ENCODE measurements around the gene HSPB9. TPM values are rescaled to one million over a fixed set of nuclear protein-coding genes. Genes with fewer than 3 reads are reported as not detected.

The HSPB9 gene
- total and polyA plus RNA-seq, 5 donors from 2014 or later: 0.08 to 0.28 TPM; not detected in 3

DNA sequence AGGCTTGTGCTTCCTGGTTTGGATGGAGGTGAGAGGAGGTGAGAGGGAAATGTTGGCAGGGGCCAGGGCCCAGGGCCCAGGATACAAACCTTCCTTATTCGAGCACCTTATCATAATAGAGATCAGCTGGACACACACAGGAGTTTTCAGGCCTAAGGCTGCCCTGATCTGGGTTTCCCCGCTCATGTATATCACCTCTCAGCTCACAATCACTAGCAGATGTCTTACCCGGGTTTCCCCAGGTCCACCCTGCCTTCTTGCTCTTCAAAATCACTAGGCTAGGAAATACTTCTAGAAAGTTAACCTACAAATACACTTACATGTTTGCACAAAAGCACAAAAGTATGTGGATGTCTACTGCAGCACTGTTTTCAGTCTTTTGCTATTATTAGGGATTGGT is 4.2 kb downstream of the HSPB9 start:
- H3K27ac Mint-ChIP-seq: peak overlapping the region in 1 of 3 donors; percentile 40
- H3K36me3 ChIP-seq (ENCODE audit: control insufficient read depth, insufficient read depth, low read length): peaks cover 69% of the 10 kb centered on the region
- DNase-seq: no peak

DNA sequence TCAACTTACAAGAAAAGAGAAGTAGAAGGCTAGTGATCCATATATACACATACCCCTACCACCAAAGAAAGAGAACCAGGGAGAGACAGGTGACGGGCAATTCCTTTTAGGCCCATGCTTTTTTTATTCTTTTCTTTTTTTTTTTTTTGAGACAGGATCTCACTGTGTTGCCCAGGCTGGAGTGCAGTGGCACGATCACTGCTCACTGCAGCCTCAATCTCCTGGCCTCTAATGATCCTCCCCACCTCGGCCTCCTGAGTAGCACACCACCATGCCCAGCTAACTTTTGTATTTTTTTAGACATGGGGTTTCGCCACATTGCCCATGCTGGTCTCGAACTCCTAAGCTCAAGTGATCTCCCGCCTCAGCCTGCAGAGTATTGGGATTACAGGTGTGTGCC is 4.8 kb downstream of the HSPB9 start:
- H3K9me3 ChIP-seq (ENCODE audit: control insufficient read depth in 2 of 2, low read length in 2 of 2): no peaks in the 10 kb centered on the region
- no peaks in the 10 kb centered on the region for H3K9me3 Mint-ChIP-seq
- H3K27me3 Mint-ChIP-seq: no peaks in the 10 kb centered on the region
- no peak for DNase-seq
- H3K27ac ChIP-seq (ENCODE audit: insufficient read depth, low read length, poor library complexity, severe bottlenecking): no peak overlapping the region
- H3K27me3 ChIP-seq (ENCODE audit: control insufficient read depth, insufficient read depth, low read length): no peaks in the 10 kb centered on the region
- ATAC-seq (ENCODE audit: low read depth in 2 of 2): no peak
- peaks cover 41% of the 10 kb centered on the region for H3K36me3 Mint-ChIP-seq
- peaks cover 69% of the 10 kb centered on the region for H3K36me3 ChIP-seq (ENCODE audit: control insufficient read depth, insufficient read depth, low read length)
- H3K4me1 Mint-ChIP-seq: peaks cover 2 to 20% (median 13%) of the 10 kb centered on the region in 4 donors
- H3K4me3 Mint-ChIP-seq: peak overlapping the region in 1 of 4 donors; percentile 17
- H3K4me3 ChIP-seq (ENCODE audit: low read depth, low read length): no peak overlapping the region
- peaks cover 7% of the 10 kb centered on the region for H3K4me1 ChIP-seq (ENCODE audit: control insufficient read depth, insufficient read depth, low read length, poor library complexity, severe bottlenecking)
- H3K27ac Mint-ChIP-seq: no peak overlapping the region

More for the DNA sequence above, 4.2 kb downstream of the HSPB9 start:
- ATAC-seq (ENCODE audit: low read depth in 2 of 2): no peak
- H3K27ac ChIP-seq (ENCODE audit: insufficient read depth, low read length, poor library complexity, severe bottlenecking): no peak overlapping the region
- Mint-ChIP-seq H3K36me3 (peaks cover 40% of the 10 kb centered on the region), H3K27me3 (no peaks in the 10 kb centered on the region), H3K4me3 (peak overlapping the region in 2 of 4 donors; percentile 1 to 17), H3K9me3 (no peaks in the 10 kb centered on the region), H3K4me1 (peaks cover 0 to 14% (median 9%) of the 10 kb centered on the region in 4 donors)
- no peaks in the 10 kb centered on the region for H3K9me3 ChIP-seq (ENCODE audit: control insufficient read depth in 2 of 2, low read length in 2 of 2)
- peaks cover 1% of the 10 kb centered on the region for H3K4me1 ChIP-seq (ENCODE audit: control insufficient read depth, insufficient read depth, low read length, poor library complexity, severe bottlenecking)
- H3K27me3 ChIP-seq (ENCODE audit: control insufficient read depth, insufficient read depth, low read length): no peaks in the 10 kb centered on the region
- no peak overlapping the region for H3K4me3 ChIP-seq (ENCODE audit: low read depth, low read length)

DNA sequence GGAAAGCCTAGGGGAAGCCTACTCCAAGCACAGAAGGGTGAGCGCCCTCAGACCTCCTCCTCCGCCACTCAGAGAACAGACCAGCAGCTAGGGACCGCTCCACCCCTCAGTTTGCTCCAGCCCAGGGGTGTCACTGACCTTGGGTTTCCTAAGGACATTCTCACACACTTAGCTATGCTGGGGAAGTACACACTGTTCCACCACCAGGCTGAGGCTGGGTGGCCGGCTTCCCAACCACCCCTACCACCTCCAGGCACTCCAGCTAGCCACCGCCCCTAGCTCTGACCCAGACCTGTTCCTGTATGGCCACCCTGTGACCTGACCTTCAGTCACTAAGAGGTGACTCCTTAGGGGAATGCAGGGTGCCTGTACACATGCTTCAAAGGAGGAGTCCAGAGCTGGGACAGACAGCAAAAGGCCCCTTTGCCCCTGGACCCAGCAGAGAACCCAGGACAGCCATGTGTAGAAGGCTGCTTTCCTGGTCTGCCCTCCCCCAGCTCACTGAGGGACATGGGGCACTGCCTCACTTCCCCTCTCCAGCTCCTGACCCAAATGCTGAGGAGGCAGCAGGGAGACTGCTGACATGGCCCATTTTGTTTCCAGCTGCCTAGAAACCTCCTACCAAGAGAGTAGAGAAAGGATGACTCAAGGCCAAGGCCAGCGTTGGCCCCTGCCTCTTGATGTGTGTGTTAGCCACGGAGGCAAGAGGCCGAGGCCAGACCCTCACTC is 6.7 kb downstream of the HSPB9 start:
- no peaks in the 10 kb centered on the region for H3K9me3 Mint-ChIP-seq
- Histone ChIP-seq H3K9me3 (ENCODE audit: control insufficient read depth in 2 of 2, low read length in 2 of 2) (no peaks in the 10 kb centered on the region), H3K4me1 (ENCODE audit: control insufficient read depth, insufficient read depth, low read length, poor library complexity, severe bottlenecking) (peaks cover 25% of the 10 kb centered on the region), H3K36me3 (ENCODE audit: control insufficient read depth, insufficient read depth, low read length) (peaks cover 69% of the 10 kb centered on the region), H3K27me3 (ENCODE audit: control insufficient read depth, insufficient read depth, low read length) (no peaks in the 10 kb centered on the region), H3K4me3 (ENCODE audit: low read depth, low read length) (no peak overlapping the region), H3K27ac (ENCODE audit: insufficient read depth, low read length, poor library complexity, severe bottlenecking) (no peak overlapping the region)
- peaks cover 47% of the 10 kb centered on the region for H3K36me3 Mint-ChIP-seq
- H3K4me3 Mint-ChIP-seq: no peak overlapping the region
- H3K4me1 Mint-ChIP-seq: peaks cover 12 to 39% (median 31%) of the 10 kb centered on the region in 4 donors
- H3K27ac Mint-ChIP-seq: peak overlapping the region in 1 of 3 donors; percentile 83
- H3K27me3 Mint-ChIP-seq: no peaks in the 10 kb centered on the region
- ATAC-seq (ENCODE audit: low read depth in 2 of 2) (no peak), DNase-seq (no peak)

DNA sequence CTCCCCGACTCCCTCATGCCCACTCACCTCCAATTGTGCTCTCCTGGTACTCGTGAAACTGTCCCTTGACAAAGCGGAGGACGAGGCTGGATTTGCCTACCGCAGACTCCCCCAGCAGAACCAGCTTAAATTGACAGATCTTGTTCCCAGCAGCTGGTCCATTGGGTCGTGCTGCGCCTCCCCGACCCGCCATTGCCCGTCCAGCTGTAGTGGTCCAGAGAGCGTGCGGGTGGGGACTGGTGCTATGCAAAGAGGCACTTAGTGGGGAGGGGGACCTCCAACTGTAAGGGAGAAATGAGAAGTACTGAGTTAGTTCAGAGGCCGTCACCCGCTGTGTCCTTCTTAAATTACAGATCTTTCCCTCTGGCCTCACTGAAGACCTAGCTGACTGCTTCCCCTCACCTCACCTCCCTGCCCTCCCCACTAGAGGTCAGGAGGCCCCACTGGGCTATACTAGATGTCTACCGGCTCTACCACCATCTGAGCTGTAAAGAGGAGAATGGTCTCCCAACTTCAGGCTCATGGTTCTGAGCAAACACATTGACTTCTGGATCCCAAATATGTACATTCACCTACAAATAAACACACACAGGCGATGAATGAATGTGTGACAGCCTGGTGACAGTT is 7.8 kb downstream of the HSPB9 start:
- Mint-ChIP-seq H3K4me3 (peak overlapping the region in 1 of 4 donors; percentile 16), H3K27me3 (no peaks in the 10 kb centered on the region), H3K36me3 (peaks cover 42% of the 10 kb centered on the region), H3K4me1 (peaks cover 12 to 46% (median 33%) of the 10 kb centered on the region in 4 donors), H3K27ac (peak overlapping the region in 2 of 3 donors; percentile 38 to 74), H3K9me3 (no peaks in the 10 kb centered on the region)
- Histone ChIP-seq H3K27me3 (ENCODE audit: control insufficient read depth, insufficient read depth, low read length) (no peaks in the 10 kb centered on the region), H3K27ac (ENCODE audit: insufficient read depth, low read length, poor library complexity, severe bottlenecking) (no peak overlapping the region), H3K4me1 (ENCODE audit: control insufficient read depth, insufficient read depth, low read length, poor library complexity, severe bottlenecking) (peaks cover 27% of the 10 kb centered on the region), H3K4me3 (ENCODE audit: low read depth, low read length) (no peak overlapping the region), H3K36me3 (ENCODE audit: control insufficient read depth, insufficient read depth, low read length) (peaks cover 66% of the 10 kb centered on the region), H3K9me3 (ENCODE audit: control insufficient read depth in 2 of 2, low read length in 2 of 2) (no peaks in the 10 kb centered on the region)
- ATAC-seq (ENCODE audit: low read depth in 2 of 2): no peak
- no peak for DNase-seq

DNA sequence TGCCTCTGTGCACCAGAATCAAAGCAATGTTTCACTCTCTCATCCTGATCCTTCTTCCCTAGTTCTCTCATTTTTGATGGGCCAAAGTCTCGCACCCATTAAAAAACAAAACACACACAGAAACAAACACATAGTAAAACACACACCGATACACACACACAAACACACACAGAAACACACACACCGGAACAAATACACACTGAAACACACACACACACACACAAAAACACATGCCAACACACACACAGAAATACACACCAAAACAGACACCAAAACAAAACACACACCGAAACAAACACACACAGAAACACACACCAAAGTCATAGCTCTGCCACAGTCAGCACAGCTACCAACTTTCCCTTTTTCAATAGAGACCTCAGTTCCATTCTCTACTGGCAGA is 8.6 kb downstream of the HSPB9 start:
- Histone ChIP-seq H3K4me3 (ENCODE audit: low read depth, low read length) (no peak overlapping the region), H3K27me3 (ENCODE audit: control insufficient read depth, insufficient read depth, low read length) (no peaks in the 10 kb centered on the region), H3K36me3 (ENCODE audit: control insufficient read depth, insufficient read depth, low read length) (peaks cover 65% of the 10 kb centered on the region), H3K9me3 (ENCODE audit: control insufficient read depth in 2 of 2, low read length in 2 of 2) (no peaks in the 10 kb centered on the region), H3K4me1 (ENCODE audit: control insufficient read depth, insufficient read depth, low read length, poor library complexity, severe bottlenecking) (peaks cover 35% of the 10 kb centered on the region), H3K27ac (ENCODE audit: insufficient read depth, low read length, poor library complexity, severe bottlenecking) (no peak overlapping the region)
- H3K27me3 Mint-ChIP-seq: no peaks in the 10 kb centered on the region
- no peaks in the 10 kb centered on the region for H3K9me3 Mint-ChIP-seq
- peaks cover 12 to 54% (median 41%) of the 10 kb centered on the region in 4 donors for H3K4me1 Mint-ChIP-seq
- H3K27ac Mint-ChIP-seq: peak overlapping the region; percentile 26 to 74 (median 38)
- H3K4me3 Mint-ChIP-seq: no peak overlapping the region
- no peak for ATAC-seq (ENCODE audit: low read depth in 2 of 2)
- peaks cover 35% of the 10 kb centered on the region for H3K36me3 Mint-ChIP-seq
- DNase-seq: no peak

DNA sequence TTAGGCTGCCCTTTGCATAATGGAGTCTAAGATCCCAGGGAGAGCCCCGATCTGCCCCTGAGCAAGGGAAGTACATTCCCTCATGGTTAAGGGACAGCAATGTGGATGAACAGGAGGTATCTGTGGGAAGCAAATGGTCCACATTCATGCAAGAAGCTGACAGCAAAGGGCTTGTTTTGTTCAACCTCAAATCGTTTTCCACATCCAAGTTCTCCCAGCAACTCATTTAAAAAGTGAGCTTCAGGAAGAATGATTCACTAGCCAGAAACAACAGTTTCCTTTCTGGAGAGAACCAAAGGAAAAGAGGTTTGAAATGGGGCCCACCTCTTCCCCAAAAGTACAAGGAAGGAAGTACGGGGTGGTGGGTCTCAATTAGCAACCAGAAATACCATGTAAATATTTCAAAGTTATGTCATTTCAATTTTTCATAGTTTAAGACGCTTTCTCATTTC is 9.4 kb downstream of the HSPB9 start:
- Mint-ChIP-seq H3K4me3 (peak overlapping the region in 1 of 4 donors; percentile 29), H3K36me3 (peaks cover 29% of the 10 kb centered on the region)

DNA sequence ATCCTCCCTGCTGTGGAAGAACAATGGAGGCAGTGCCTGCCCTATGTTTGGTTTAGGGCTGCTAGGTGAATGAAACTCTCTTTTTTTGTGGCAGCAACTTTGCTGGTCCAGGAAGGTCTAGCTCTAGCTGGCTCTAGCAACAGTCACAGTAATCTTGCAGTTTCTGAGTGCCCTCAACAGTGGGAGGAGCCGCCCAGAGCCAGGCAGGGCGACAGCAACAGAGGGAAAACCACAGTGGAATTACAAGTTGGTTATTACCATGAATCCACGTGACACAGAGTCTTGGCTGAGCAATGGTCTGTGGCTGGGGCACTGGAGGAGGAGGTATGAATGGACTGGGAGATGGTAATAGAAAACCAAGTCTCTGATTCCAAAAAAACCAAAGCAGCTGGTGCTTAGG is 10.3 kb downstream of the HSPB9 start:
- no peaks in the 10 kb centered on the region for H3K9me3 ChIP-seq (ENCODE audit: control insufficient read depth in 2 of 2, low read length in 2 of 2)
- H3K27ac ChIP-seq (ENCODE audit: insufficient read depth, low read length, poor library complexity, severe bottlenecking): no peak overlapping the region
- peak overlapping the region; percentile 70 to 74 (median 72) for H3K27ac Mint-ChIP-seq
- H3K27me3 ChIP-seq (ENCODE audit: control insufficient read depth, insufficient read depth, low read length): no peaks in the 10 kb centered on the region
- peak in 1 of 2 donors; percentile 12 for ATAC-seq (ENCODE audit: low read depth in 2 of 2)
- H3K4me3 Mint-ChIP-seq: peak overlapping the region in 2 of 4 donors; percentile 29 to 40
- H3K27me3 Mint-ChIP-seq: no peaks in the 10 kb centered on the region
- peaks cover 12 to 69% (median 49%) of the 10 kb centered on the region in 4 donors for H3K4me1 Mint-ChIP-seq
- H3K36me3 ChIP-seq (ENCODE audit: control insufficient read depth, insufficient read depth, low read length): peaks cover 55% of the 10 kb centered on the region
- no peak overlapping the region for H3K4me3 ChIP-seq (ENCODE audit: low read depth, low read length)
- H3K36me3 Mint-ChIP-seq: peaks cover 26% of the 10 kb centered on the region
- H3K9me3 Mint-ChIP-seq: no peaks in the 10 kb centered on the region
- H3K4me1 ChIP-seq (ENCODE audit: control insufficient read depth, insufficient read depth, low read length, poor library complexity, severe bottlenecking): peaks cover 45% of the 10 kb centered on the region
- no peak for DNase-seq

More for the DNA sequence above, 9.4 kb downstream of the HSPB9 start:
- Mint-ChIP-seq H3K4me1 (peaks cover 12 to 62% (median 47%) of the 10 kb centered on the region in 4 donors), H3K27ac (peak overlapping the region; percentile 72 to 86 (median 74)), H3K9me3 (no peaks in the 10 kb centered on the region), H3K27me3 (no peaks in the 10 kb centered on the region)
- Histone ChIP-seq H3K36me3 (ENCODE audit: control insufficient read depth, insufficient read depth, low read length) (peaks cover 64% of the 10 kb centered on the region), H3K4me1 (ENCODE audit: control insufficient read depth, insufficient read depth, low read length, poor library complexity, severe bottlenecking) (peaks cover 43% of the 10 kb centered on the region), H3K27ac (ENCODE audit: insufficient read depth, low read length, poor library complexity, severe bottlenecking) (no peak overlapping the region), H3K4me3 (ENCODE audit: low read depth, low read length) (no peak overlapping the region), H3K27me3 (ENCODE audit: control insufficient read depth, insufficient read depth, low read length) (no peaks in the 10 kb centered on the region), H3K9me3 (ENCODE audit: control insufficient read depth in 2 of 2, low read length in 2 of 2) (no peaks in the 10 kb centered on the region)
- ATAC-seq (ENCODE audit: low read depth in 2 of 2) (no peak), DNase-seq (no peak)

Data from CD4-positive, CD25-positive, alpha-beta regulatory T cell (primary cell).